H1 (cell line): ENCODE results near the gene CAMK2D.

ENCODE experiments used
- CBX5 ChIP-seq: fragments of 300-800, 300-1000 bp; sonication (generic); IDR thresholded peaks from 2 replicates; pipeline ENCODE4 v1.7.1; 2016; ENCODE audit warnings: antibody characterized with exemption, low read length, low read depth
- E2F6 ChIP-seq: IDR thresholded peaks from 2 replicates; pipeline ENCODE4 v1.6.1; 2012; ENCODE audit warnings: inconsistent platforms
- EZH2 ChIP-seq: fragments of 200-600 bp; sonication (generic); IDR thresholded peaks from 2 replicates; pipeline ENCODE4 v1.7.1; 2012; ENCODE audit warnings: low read depth, mild to moderate bottlenecking, moderate library complexity, low read length, inconsistent platforms; ENCODE audit not compliant: severe bottlenecking
- GABPA ChIP-seq: IDR thresholded peaks from 2 replicates; pipeline ENCODE4 v1.6.1; 2011; ENCODE audit warnings: mild to moderate bottlenecking, low read length, moderate library complexity, borderline replicate concordance; ENCODE audit not compliant: insufficient read depth
- POLR2A ChIP-seq, 2 experiments: IDR thresholded peaks; 1 replicate in 1 of 2; 2 replicates in 1 of 2; pipeline ENCODE4 v1.6.1; 2011; ENCODE audit warnings: low read depth in 2 of 2, low read length in 2 of 2, mild to moderate bottlenecking in 2 of 2; ENCODE audit errors: control extremely low read depth in 1 of 2
- POLR2AphosphoS5 ChIP-seq: IDR thresholded peaks from 2 replicates; pipeline ENCODE4 v1.6.1; 2011; ENCODE audit warnings: low read depth, low read length
- RAD21 ChIP-seq, 2 experiments: IDR thresholded peaks in 1 of 2; conservative IDR thresholded peaks in 1 of 2; 2 replicates each; pipeline ENCODE4 v1.6.1; 2011; ENCODE audit warnings: low read depth in 2 of 2, low read length in 2 of 2, improper control_type of control experiment in 1 of 2, inconsistent platforms in 1 of 2, mild to moderate bottlenecking in 1 of 2, moderate library complexity in 1 of 2
- TAF7 ChIP-seq: optimal IDR thresholded peaks from 2 replicates; pipeline ENCODE3; 2011; ENCODE audit warnings: low read depth, mild to moderate bottlenecking, inconsistent platforms, low read length, moderate library complexity, borderline replicate concordance
- TF ChIP-seq, protein P1 (sequence below), 3 experiments: IDR thresholded peaks; 1 replicate in 2 of 3; 2 replicates in 1 of 3; pipeline versions ENCODE4 v1.5.1 to v1.6.1; 2011; ENCODE audit warnings: low read length in 3 of 3, mild to moderate bottlenecking in 3 of 3, inconsistent platforms in 2 of 3, low read depth in 1 of 3, moderate library complexity in 1 of 3; ENCODE audit not compliant: insufficient read depth in 1 of 3; ENCODE audit errors: control extremely low read depth in 1 of 3

- TF ChIP-seq, protein P1, sequence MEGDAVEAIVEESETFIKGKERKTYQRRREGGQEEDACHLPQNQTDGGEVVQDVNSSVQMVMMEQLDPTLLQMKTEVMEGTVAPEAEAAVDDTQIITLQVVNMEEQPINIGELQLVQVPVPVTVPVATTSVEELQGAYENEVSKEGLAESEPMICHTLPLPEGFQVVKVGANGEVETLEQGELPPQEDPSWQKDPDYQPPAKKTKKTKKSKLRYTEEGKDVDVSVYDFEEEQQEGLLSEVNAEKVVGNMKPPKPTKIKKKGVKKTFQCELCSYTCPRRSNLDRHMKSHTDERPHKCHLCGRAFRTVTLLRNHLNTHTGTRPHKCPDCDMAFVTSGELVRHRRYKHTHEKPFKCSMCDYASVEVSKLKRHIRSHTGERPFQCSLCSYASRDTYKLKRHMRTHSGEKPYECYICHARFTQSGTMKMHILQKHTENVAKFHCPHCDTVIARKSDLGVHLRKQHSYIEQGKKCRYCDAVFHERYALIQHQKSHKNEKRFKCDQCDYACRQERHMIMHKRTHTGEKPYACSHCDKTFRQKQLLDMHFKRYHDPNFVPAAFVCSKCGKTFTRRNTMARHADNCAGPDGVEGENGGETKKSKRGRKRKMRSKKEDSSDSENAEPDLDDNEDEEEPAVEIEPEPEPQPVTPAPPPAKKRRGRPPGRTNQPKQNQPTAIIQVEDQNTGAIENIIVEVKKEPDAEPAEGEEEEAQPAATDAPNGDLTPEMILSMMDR (IDR thresholded peaks at IDR 0.05; ENCODE audit: control extremely low read depth in 1 of 3, insufficient read depth in 1 of 3, low read depth in 1 of 3, low read length in 3 of 3): no peak
- TF ChIP-seq POLR2A (IDR thresholded peaks at IDR 0.05; ENCODE audit: control extremely low read depth in 1 of 2, low read depth in 2 of 2, low read length in 2 of 2) (no peak), EZH2 (no peak), RAD21 (IDR thresholded peaks at IDR 0.05 in 1 of 2, conservative IDR thresholded peaks at IDR 0.05 in 1 of 2; ENCODE audit: low read depth in 2 of 2, low read length in 2 of 2) (no peak), POLR2AphosphoS5 (no peak), E2F6 (no peak), CBX5 (no peak), GABPA (no peak), TAF7 (no peak)
Measured at GRCh38 chr4:113553082-113553481, 208.5 kb downstream of the CAMK2D start.
